Right atrium auricular region (tissue), 2 donors: ENCODE data around the gene ZNF423. TPM values are rescaled to one million over a fixed set of nuclear protein-coding genes. Genes with fewer than 3 reads are reported as not detected.

Experiments used
- DNase-seq: peaks from one replicate; pipeline ENCODE4 v3.0.0-alpha.2; 2019; ENCODE audit warnings: low spot score
- H3K27ac ChIP-seq, 2 donors: fragments of 200-600 bp; sonication (generic); 1 replicate in 1 of 2; 2 replicates in 1 of 2; pipeline ENCODE4 v1.5.1; 2016 to 2019
- H3K27me3 ChIP-seq, 2 donors: fragments of 200-600 bp; sonication (generic); one replicate each; pipeline versions ENCODE4 v1.5.1 to v1.6.0; 2017 to 2019
- H3K36me3 ChIP-seq: fragments of 200-600 bp; sonication (generic); one replicate; pipeline ENCODE4 v1.5.1; 2016
- H3K4me1 ChIP-seq, 2 donors: fragments of 200-600 bp; sonication (generic); one replicate each; pipeline versions ENCODE4 v1.5.1 to v1.6.0; 2017 to 2019
- H3K4me3 ChIP-seq, 2 donors: fragments of 200-600 bp; sonication (generic); 1 replicate in 1 of 2; 2 replicates in 1 of 2; pipeline ENCODE4 v1.5.1; 2017 to 2019; ENCODE audit warnings: mild to moderate bottlenecking in 1 of 2, moderate library complexity in 1 of 2
- H3K9me3 ChIP-seq, 2 donors: fragments of 200-600 bp; sonication (generic); one replicate each; pipeline ENCODE4 v1.5.1; 2019
- CTCF ChIP-seq, 2 donors: fragments of 200-600 bp; sonication (generic); IDR thresholded peaks; one replicate each; pipeline ENCODE4 v1.5.1; 2019; ENCODE audit warnings: antibody characterized with exemption in 2 of 2
- total RNA-seq, 2 donors: library from RNA; depleted of rRNA; stranded (reverse); fragments of >200 nt; gene quantifications; one replicate each; pipeline ENCODE4 v1.1.0, GENCODE V29; 2016

Gene ZNF423
- total RNA-seq, 2 donors from 2014 or later, result 8.5 to 10.7 TPM

DNA sequence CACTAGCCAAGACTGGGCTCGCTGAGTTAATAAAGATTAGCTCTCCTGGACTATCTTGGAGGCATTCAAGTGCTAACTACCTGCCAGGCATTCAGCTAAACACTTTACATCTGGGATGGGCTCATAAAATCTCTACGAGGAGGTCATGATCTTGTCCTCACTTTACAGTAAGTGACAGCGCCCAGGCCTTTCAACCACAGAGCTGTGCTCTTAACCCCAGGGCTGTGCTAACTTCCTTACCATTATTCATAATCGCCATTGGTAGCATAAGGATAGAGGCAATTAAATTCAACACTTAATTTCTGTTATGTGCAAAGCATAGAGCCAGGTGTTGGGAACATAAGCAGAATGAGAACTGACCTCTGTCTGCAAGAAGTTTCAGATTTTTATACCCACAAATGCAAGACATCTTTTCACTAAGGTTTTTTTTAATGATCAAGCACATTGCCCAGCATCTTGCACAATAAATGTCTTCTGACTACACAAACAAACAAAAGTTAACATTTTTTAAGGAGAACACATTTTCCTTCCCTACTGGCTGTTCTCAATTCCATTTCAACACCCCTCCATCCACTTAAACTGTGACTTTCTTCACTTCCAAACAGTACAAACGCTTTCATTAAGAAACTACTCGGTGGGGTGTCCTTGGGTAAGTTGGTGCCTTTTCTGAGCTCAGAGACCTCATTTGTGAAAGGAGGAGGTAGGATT lies 310.0 kb downstream of the ZNF423 start:
- H3K4me1 ChIP-seq, result no peaks in the 10 kb centered on the region
- H3K36me3 ChIP-seq, result no peaks in the 10 kb centered on the region
- no peak overlapping the region for H3K27ac ChIP-seq
- no peak for DNase-seq
- no peaks in the 10 kb centered on the region for H3K9me3 ChIP-seq
- no peak for TF ChIP-seq CTCF (IDR thresholded peaks at IDR 0.05)
- no peaks in the 10 kb centered on the region for H3K27me3 ChIP-seq
- no peak overlapping the region for H3K4me3 ChIP-seq

GRCh38 chr16:49545243-49545642 lies 310.7 kb downstream of the ZNF423 start:
- DNase-seq, result no peak
- Histone ChIP-seq H3K27ac (no peak overlapping the region), H3K36me3 (no peaks in the 10 kb centered on the region), H3K4me1 (no peaks in the 10 kb centered on the region), H3K27me3 (no peaks in the 10 kb centered on the region), H3K9me3 (no peaks in the 10 kb centered on the region), H3K4me3 (no peak overlapping the region)
- no peak for TF ChIP-seq CTCF (IDR thresholded peaks at IDR 0.05)

GRCh38 chr16:49544828-49545227 lies 311.1 kb downstream of the ZNF423 start:
- no peak for TF ChIP-seq CTCF (IDR thresholded peaks at IDR 0.05)
- DNase-seq, result no peak
- Histone ChIP-seq H3K27ac (no peak overlapping the region), H3K27me3 (no peaks in the 10 kb centered on the region), H3K4me1 (no peaks in the 10 kb centered on the region), H3K36me3 (no peaks in the 10 kb centered on the region), H3K9me3 (no peaks in the 10 kb centered on the region), H3K4me3 (no peak overlapping the region)

DNA sequence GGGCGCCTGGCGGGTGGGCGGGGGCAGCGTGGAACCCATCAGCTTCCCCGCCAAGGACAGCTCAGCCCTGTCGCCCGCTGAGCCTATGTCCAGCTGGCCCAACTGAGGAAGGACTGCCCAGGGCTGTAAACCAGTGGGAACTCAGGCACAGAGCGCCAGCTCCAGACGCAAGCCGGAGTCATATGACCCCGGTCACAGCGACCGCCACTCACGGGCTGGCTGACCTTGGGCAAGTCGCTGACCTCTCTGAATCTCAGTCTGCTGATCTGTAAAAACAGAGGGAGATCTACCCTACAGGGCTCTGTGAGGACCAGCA lies 312.3 kb downstream of the ZNF423 start:
- Histone ChIP-seq H3K27me3 (no peaks in the 10 kb centered on the region), H3K27ac (no peak overlapping the region), H3K4me3 (no peak overlapping the region), H3K9me3 (no peaks in the 10 kb centered on the region), H3K4me1 (no peaks in the 10 kb centered on the region), H3K36me3 (no peaks in the 10 kb centered on the region)
- DNase-seq, result no peak
- no peak for TF ChIP-seq CTCF (IDR thresholded peaks at IDR 0.05)

- no peaks in the 10 kb centered on the region for H3K9me3 ChIP-seq
- no peaks in the 10 kb centered on the region for H3K4me1 ChIP-seq
- no peaks in the 10 kb centered on the region for H3K27me3 ChIP-seq
- no peak for DNase-seq
- no peak overlapping the region for H3K27ac ChIP-seq
- no peak for TF ChIP-seq CTCF (IDR thresholded peaks at IDR 0.05)
- H3K36me3 ChIP-seq, result no peaks in the 10 kb centered on the region
- H3K4me3 ChIP-seq, result no peak overlapping the region
Observed at GRCh38 chr16:49542946-49543630, 312.8 kb downstream of the ZNF423 start.
